NCI-H748 treated with DMSO at 0.1 percent for 48 hours (cell line): ENCODE measurements around the gene FAM13A.

Experiments used
- DNase-seq: peaks from one replicate; lab custom pipeline; 2025; lab: John Stamatoyannopoulos, UW

FAM13A gene

GRCh38 chr4:88746206-88746605 lies 310.8 kb downstream of the FAM13A start:
- DNase-seq: no peak

GRCh38 chr4:88745581-88746163 lies 311.3 kb downstream of the FAM13A start:
- no peak for DNase-seq

GRCh38 chr4:88745175-88745574 lies 311.8 kb downstream of the FAM13A start:
- DNase-seq: no peak

GRCh38 chr4:88744609-88745008 lies 312.4 kb downstream of the FAM13A start:
- no peak for DNase-seq

- no peak for DNase-seq
These were observed 313.3 kb downstream of the FAM13A start for GRCh38 chr4:88743696-88744095.

- DNase-seq: no peak
These were observed 314.4 kb downstream of the FAM13A start for GRCh38 chr4:88742561-88742960.

GRCh38 chr4:88738180-88738579 lies 318.8 kb downstream of the FAM13A start:
- DNase-seq: no peak

- DNase-seq: no peak
These were observed 319.6 kb downstream of the FAM13A start for GRCh38 chr4:88737307-88737941.

- DNase-seq: no peak
These were observed 320.7 kb downstream of the FAM13A start for GRCh38 chr4:88736264-88736663.

- no peak for DNase-seq
These were observed 321.4 kb downstream of the FAM13A start for GRCh38 chr4:88735564-88735963.

GRCh38 chr4:88734403-88734949 lies 322.5 kb downstream of the FAM13A start:
- DNase-seq: no peak

- DNase-seq: no peak
These were observed 324.1 kb downstream of the FAM13A start for GRCh38 chr4:88732714-88733368.

- no peak for DNase-seq
These were observed 325.6 kb downstream of the FAM13A start for GRCh38 chr4:88731381-88731780.

- no peak for DNase-seq
These were observed 326.2 kb downstream of the FAM13A start for GRCh38 chr4:88730811-88731210.

- no peak for DNase-seq
These were observed 327.7 kb downstream of the FAM13A start for GRCh38 chr4:88729146-88729760.

- no peak for DNase-seq
These were observed 328.8 kb downstream of the FAM13A start for GRCh38 chr4:88728146-88728545.

- DNase-seq: no peak
These were observed 331.0 kb downstream of the FAM13A start for GRCh38 chr4:88725986-88726385.

- no peak for DNase-seq
These were observed 331.8 kb downstream of the FAM13A start for GRCh38 chr4:88725143-88725542.

- no peak for DNase-seq
These were observed 332.6 kb downstream of the FAM13A start for GRCh38 chr4:88724406-88724805.

- no peak for DNase-seq
These were observed 334.2 kb downstream of the FAM13A start for GRCh38 chr4:88722828-88723227.

GRCh38 chr4:88722276-88722780 lies 334.7 kb downstream of the FAM13A start:
- no peak for DNase-seq
